AG10803 (cell line): ENCODE measurements around the gene ANKRD66.

Experiments used
- DNase-seq: peaks from one replicate; pipeline ENCODE4 v3.0.0; 2010; ENCODE audit warnings: low read depth
- H3K4me3 ChIP-seq: 2 replicates; pipeline ENCODE4 v1.5.1; 2011; ENCODE audit warnings: mild to moderate bottlenecking, low read length, control low read depth
- CTCF ChIP-seq: conservative IDR thresholded peaks from 2 replicates; pipeline ENCODE4 v1.5.1; 2011; ENCODE audit warnings: mild to moderate bottlenecking, low read length, control low read depth, inconsistent platforms

Gene ANKRD66

GRCh38 chr6:46720401-46720800 is 26.3 kb upstream of the ANKRD66 start:
- no peak overlapping the region for H3K4me3 ChIP-seq
- TF ChIP-seq CTCF, result no peak
- DNase-seq, result no peak

GRCh38 chr6:46729787-46730326 is 16.9 kb upstream of the ANKRD66 start:
- no peak for DNase-seq
- TF ChIP-seq CTCF, result no peak
- no peak overlapping the region for H3K4me3 ChIP-seq

GRCh38 chr6:46730921-46731461 is 15.7 kb upstream of the ANKRD66 start:
- DNase-seq, result no peak
- no peak overlapping the region for H3K4me3 ChIP-seq
- no peak for TF ChIP-seq CTCF

- H3K4me3 ChIP-seq, result no peak overlapping the region
These were observed 13.4 kb upstream of the ANKRD66 start for GRCh38 chr6:46733341-46733801.

GRCh38 chr6:46734867-46735719 is 11.6 kb upstream of the ANKRD66 start, which contains the start of gene PLA2G7:
Gene PLA2G7 (minus strand): TSS chr6:46735375. CDS start chr6:46722891, 12,484 bp downstream.
- peak within 1 kb of the TSS; percentile 23; the same call in 1 of the 2 replicates for H3K4me3 ChIP-seq

More at GRCh38 chr6:46733341-46733801, 13.4 kb upstream of the ANKRD66 start:
- TF ChIP-seq CTCF, result no peak
- no peak for DNase-seq

GRCh38 chr6:46735720-46736031 is 11.1 kb upstream of the ANKRD66 start:
- H3K4me3 ChIP-seq, result no peak overlapping the region
- no peak for DNase-seq
- TF ChIP-seq CTCF, result no peak

More at GRCh38 chr6:46734867-46735719, 11.6 kb upstream of the ANKRD66 start, which contains the start of gene PLA2G7:
- no peak for TF ChIP-seq CTCF
- no peak for DNase-seq
